HEK293T (cell line): ENCODE measurements around the gene CCDC57.

Experiments used
- BHLHE40 ChIP-seq: fragments of 450-650 bp; IDR thresholded peaks from 2 replicates; pipeline ENCODE4 v1.6.1; 2016; ENCODE audit warnings: mild to moderate bottlenecking, moderate library complexity, borderline replicate concordance
- FOXK2 ChIP-seq: fragments of 450-650 bp; IDR thresholded peaks from 2 replicates; pipeline ENCODE4 v1.6.1; 2016; ENCODE audit warnings: mild to moderate bottlenecking
- FOXM1 ChIP-seq: fragments of 450-650 bp; IDR thresholded peaks from 2 replicates; pipeline ENCODE4 v1.6.1; 2017; ENCODE audit warnings: mild to moderate bottlenecking, borderline replicate concordance
- L3MBTL2 ChIP-seq: fragments of 450-650 bp; conservative IDR thresholded peaks from 2 replicates; pipeline ENCODE4 v1.6.1; 2016; ENCODE audit warnings: mild to moderate bottlenecking
- PKNOX1 ChIP-seq: fragments of 450-650 bp; IDR thresholded peaks from 2 replicates; pipeline ENCODE4 v1.6.1; 2016
- SUZ12 ChIP-seq: fragments of 450-650 bp; IDR thresholded peaks from 2 replicates; pipeline ENCODE4 v1.6.1; 2016; ENCODE audit warnings: mild to moderate bottlenecking

DNA sequence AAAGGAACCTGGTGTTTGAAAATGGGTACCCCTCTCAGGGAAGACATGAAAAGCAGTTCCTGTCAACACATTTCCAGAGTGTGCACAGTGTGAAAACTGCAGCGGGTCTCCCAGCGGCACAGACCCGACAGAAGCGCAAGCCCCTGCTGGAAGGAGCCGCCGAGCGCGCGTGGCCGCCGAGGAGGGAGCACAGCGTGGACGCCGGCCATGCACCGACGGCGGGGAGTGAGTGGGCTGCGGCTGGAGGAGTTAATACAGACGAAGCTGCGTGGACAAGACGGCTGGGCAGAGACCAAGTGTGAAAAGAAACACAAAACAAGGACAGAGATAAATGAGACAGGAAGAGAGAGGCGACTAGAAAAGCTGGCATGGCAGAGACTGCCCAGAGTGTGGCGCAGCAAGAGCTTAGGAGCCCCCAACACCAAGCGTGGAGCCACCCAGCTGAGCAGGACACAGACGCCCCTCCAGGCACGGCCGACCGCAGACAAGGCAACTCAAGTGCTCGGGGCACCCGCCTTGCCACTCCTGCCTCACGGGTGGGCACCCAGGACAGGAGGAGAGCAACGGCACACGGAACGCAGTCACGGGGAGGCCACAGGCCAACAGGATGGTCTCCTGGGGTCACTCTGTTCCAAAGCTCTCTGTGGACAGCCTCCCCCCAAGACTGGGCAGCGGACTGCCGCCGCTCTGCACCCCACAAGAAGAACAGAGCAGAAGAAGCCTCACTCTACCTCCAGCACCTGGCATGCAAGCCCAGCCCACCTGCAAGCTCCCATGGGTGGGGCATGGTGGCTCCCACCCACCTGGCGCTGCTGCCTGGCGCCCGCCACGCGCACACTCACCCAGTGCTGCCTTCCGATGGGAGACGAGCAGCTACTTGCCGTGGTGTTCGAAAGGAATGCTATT, 32.7 kb upstream of the CCDC57 start:
- TF ChIP-seq L3MBTL2 (no peak), BHLHE40 (no peak), SUZ12 (no peak), PKNOX1 (no peak), FOXM1 (no peak), FOXK2 (no peak)
